Mammary epithelial cell (primary cell): Measurements from ENCODE around the gene CRIM1.

Source experiments
- CTCF ChIP-seq, 2 donors: IDR thresholded peaks in 1 of 2; conservative IDR thresholded peaks in 1 of 2; 2 replicates each; pipeline ENCODE4 v1.5.1; 2011 to 2012; ENCODE audit warnings: inconsistent platforms in 2 of 2, low read length in 2 of 2, mild to moderate bottlenecking in 2 of 2, control low read depth in 1 of 2, low read depth in 1 of 2; ENCODE audit not compliant: insufficient read depth in 1 of 2; ENCODE audit errors: extremely low read depth in 1 of 2
- EZH2 ChIP-seq: IDR thresholded peaks from 2 replicates; pipeline ENCODE4 v1.6.1; 2012; ENCODE audit warnings: low read length, inconsistent platforms, borderline replicate concordance

- no peak for TF ChIP-seq CTCF (conservative IDR thresholded peaks at IDR 0.05 in 1 of 2, IDR thresholded peaks at IDR 0.05 in 1 of 2; ENCODE audit: extremely low read depth in 1 of 2, insufficient read depth in 1 of 2, low read depth in 1 of 2, low read length in 2 of 2)
- TF ChIP-seq EZH2, result no peak
These were observed 100.2 kb downstream of the CRIM1 start for GRCh38 chr2:36455788-36456187.
